ENCODE data around the gene ADAMTS19.
"Not testable (repeated sequence)": the region's sequence is repeated elsewhere in the genome, so short reads cannot be mapped to it uniquely, and the experiment has no call there.

ADAMTS19 gene

GRCh38 chr5:129619782-129620181 is 159.7 kb downstream of the ADAMTS19 start:
- TF ChIP-seq CTCF (IDR thresholded peaks at IDR 0.05; ENCODE audit: insufficient read depth, low read length, poor library complexity, severe bottlenecking), result no peak
- DNase-seq (ENCODE audit: extremely low read depth, insufficient read length), result no peak

DNA sequence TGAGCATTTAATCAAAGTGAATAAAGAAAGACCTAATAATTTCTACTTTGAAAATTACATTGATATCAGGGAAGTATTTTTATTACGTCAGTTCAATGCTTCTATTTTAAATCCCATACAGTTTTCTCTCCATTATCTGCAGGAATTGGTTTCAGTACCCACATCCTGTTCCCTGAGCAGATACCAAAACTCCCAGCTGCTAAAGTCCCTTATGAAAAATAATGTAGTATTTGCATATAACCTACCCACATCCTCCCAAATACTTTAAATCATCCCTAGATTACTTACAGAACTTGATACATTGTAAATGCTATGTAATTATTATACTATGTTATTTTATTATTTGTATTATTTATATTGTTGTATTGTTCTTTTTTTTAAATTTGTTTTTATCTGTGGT is 162.4 kb downstream of the ADAMTS19 start:
- Histone ChIP-seq H3K4me3 (replicated peaks; ENCODE audit: low read depth, low read length) (no peak overlapping the region), H3K27me3 (replicated peaks; ENCODE audit: control insufficient read depth, insufficient read depth, low read length) (no peaks in the 10 kb centered on the region), H3K36me3 (ENCODE audit: control insufficient read depth, insufficient read depth, low read length) (no peaks in the 10 kb centered on the region)
- no peak for DNase-seq (ENCODE audit: extremely low read depth, insufficient read length)
- no peak for TF ChIP-seq CTCF (IDR thresholded peaks at IDR 0.05; ENCODE audit: insufficient read depth, low read length, poor library complexity, severe bottlenecking)

More at GRCh38 chr5:129619782-129620181, 159.7 kb downstream of the ADAMTS19 start:
- H3K4me3 ChIP-seq (replicated peaks; ENCODE audit: low read depth, low read length), result no peak overlapping the region
- H3K27me3 ChIP-seq (replicated peaks; ENCODE audit: control insufficient read depth, insufficient read depth, low read length), result no peaks in the 10 kb centered on the region
- H3K36me3 ChIP-seq (ENCODE audit: control insufficient read depth, insufficient read depth, low read length), result no peaks in the 10 kb centered on the region

- no peak overlapping the region for H3K4me3 ChIP-seq (replicated peaks; ENCODE audit: low read depth, low read length)
- no peaks in the 10 kb centered on the region for H3K27me3 ChIP-seq (replicated peaks; ENCODE audit: control insufficient read depth, insufficient read depth, low read length)
- no peak for DNase-seq (ENCODE audit: extremely low read depth, insufficient read length)
- H3K36me3 ChIP-seq (ENCODE audit: control insufficient read depth, insufficient read depth, low read length), result no peaks in the 10 kb centered on the region
- no peak for TF ChIP-seq CTCF (IDR thresholded peaks at IDR 0.05; ENCODE audit: insufficient read depth, low read length, poor library complexity, severe bottlenecking)
Measured at GRCh38 chr5:129629575-129629974, 169.5 kb downstream of the ADAMTS19 start.

GRCh38 chr5:129630101-129630500 is 170.0 kb downstream of the ADAMTS19 start:
- Histone ChIP-seq H3K4me3 (replicated peaks; ENCODE audit: low read depth, low read length) (no peak overlapping the region), H3K27me3 (replicated peaks; ENCODE audit: control insufficient read depth, insufficient read depth, low read length) (no peaks in the 10 kb centered on the region), H3K36me3 (ENCODE audit: control insufficient read depth, insufficient read depth, low read length) (no peaks in the 10 kb centered on the region)
- TF ChIP-seq CTCF (IDR thresholded peaks at IDR 0.05; ENCODE audit: insufficient read depth, low read length, poor library complexity, severe bottlenecking), result no peak
- DNase-seq (ENCODE audit: extremely low read depth, insufficient read length), result no peak

GRCh38 chr5:129631961-129632360 is 171.9 kb downstream of the ADAMTS19 start:
- Histone ChIP-seq H3K36me3 (ENCODE audit: control insufficient read depth, insufficient read depth, low read length) (no peaks in the 10 kb centered on the region), H3K4me3 (replicated peaks; ENCODE audit: low read depth, low read length) (no peak overlapping the region), H3K27me3 (replicated peaks; ENCODE audit: control insufficient read depth, insufficient read depth, low read length) (no peaks in the 10 kb centered on the region)
- TF ChIP-seq CTCF (IDR thresholded peaks at IDR 0.05; ENCODE audit: insufficient read depth, low read length, poor library complexity, severe bottlenecking), result no peak
- DNase-seq (ENCODE audit: extremely low read depth, insufficient read length), result no peak

- H3K27me3 ChIP-seq (replicated peaks; ENCODE audit: control insufficient read depth, insufficient read depth, low read length); DNase-seq (ENCODE audit: extremely low read depth, insufficient read length): not testable (repeated sequence)
Measured at GRCh38 chr5:129637501-129637900, 177.4 kb downstream of the ADAMTS19 start.

More at GRCh38 chr5:129637501-129637900, 177.4 kb downstream of the ADAMTS19 start:
- H3K36me3 ChIP-seq (ENCODE audit: control insufficient read depth, insufficient read depth, low read length); H3K4me3 ChIP-seq (replicated peaks; ENCODE audit: low read depth, low read length): not testable (repeated sequence)
